Uterus (tissue), 2 donors: ENCODE results near the gene AP1S2.

Source experiments
- CTCF ChIP-seq, 4 experiments: fragments of 200-600 bp in 2 of 4; fragments of 450-650 bp in 2 of 4; sonication (generic) in 2 of 4; IDR thresholded peaks; one replicate each; pipeline ENCODE4 v1.5.1; 2016 to 2019; ENCODE audit warnings: antibody characterized with exemption in 4 of 4, mild to moderate bottlenecking in 2 of 4, moderate library complexity in 1 of 4
- POLR2A ChIP-seq, 2 donors: fragments of 450-650 bp; IDR thresholded peaks; one replicate each; pipeline ENCODE4 v1.6.1; 2016; ENCODE audit warnings: antibody characterized with exemption in 2 of 2, mild to moderate bottlenecking in 1 of 2, moderate library complexity in 1 of 2

- TF ChIP-seq CTCF (IDR thresholded peaks at IDR 0.05) (no peak), POLR2A (IDR thresholded peaks at IDR 0.05) (no peak)
These were observed 56.9 kb downstream of the AP1S2 start for GRCh38 chrX:15797707-15798106.
